ENCODE data around the gene TNFRSF25. TPM values are rescaled to one million over a fixed set of nuclear protein-coding genes. Genes with fewer than 3 reads are reported as not detected.

TNFRSF25 gene
- total and polyA plus RNA-seq, 2 of the 8 experiments (the other 6 are each of a cell fraction or from before 2014, with no cell fraction given) = 10.7 to 19.5 TPM

GRCh38 chr1:6507461-6507911 lies 41.5 kb upstream of the TNFRSF25 start (continued):
- TF ChIP-seq CHD1 (IDR thresholded peaks at IDR 0.05; ENCODE audit: low read depth, low read length) = no peak
- TF ChIP-seq SRF (IDR thresholded peaks at IDR 0.05; ENCODE audit: low read depth, low read length) = no peak
- TF ChIP-seq RFX5 (IDR thresholded peaks at IDR 0.05; ENCODE audit: borderline replicate concordance, low read depth, low read length) = no peak
- TF ChIP-seq GTF2F1 (IDR thresholded peaks at IDR 0.05; ENCODE audit: borderline replicate concordance, low read depth, low read length) = no peak
- TF ChIP-seq RXRA (IDR thresholded peaks at IDR 0.05; ENCODE audit: insufficient read depth, low read depth, low read length) = no peak
- no peak for TF ChIP-seq GABPA (IDR thresholded peaks at IDR 0.05; ENCODE audit: borderline replicate concordance, insufficient read depth, low read length)
- no peak for TF ChIP-seq MAX (IDR thresholded peaks at IDR 0.05)
- TF ChIP-seq CEBPB (IDR thresholded peaks at IDR 0.05; ENCODE audit: low read depth, low read length) = no peak

All from H1 (cell line).